Trophoblast cell (in vitro differentiated cells and primary cell): ENCODE measurements around the gene SENP6.
"Not testable (repeated sequence)": the region's sequence is repeated elsewhere in the genome, so short reads cannot be mapped to it uniquely, and the experiment has no call there.

Experiments
- DNase-seq, 2 donors: peaks; one replicate each; pipeline ENCODE4 v3.0.0-alpha.2; 2016
- H2AFZ ChIP-seq: 2 replicates; pipeline ENCODE4 v1.6.1; 2013; ENCODE audit warnings: low read length, moderate library complexity, mild to moderate bottlenecking; ENCODE audit not compliant: insufficient read depth, poor library complexity
- H2AK5ac ChIP-seq: 2 replicates; pipeline ENCODE4 v1.6.1; 2013; ENCODE audit warnings: mild to moderate bottlenecking, low read length
- H2BK120ac ChIP-seq: 2 replicates; pipeline ENCODE4 v1.6.1; 2013; ENCODE audit warnings: low read length, mild to moderate bottlenecking, moderate library complexity; ENCODE audit not compliant: insufficient read depth, poor library complexity
- H2BK12ac ChIP-seq: 2 replicates; pipeline ENCODE4 v1.6.1; 2013; ENCODE audit warnings: mild to moderate bottlenecking, low read length, moderate library complexity
- H2BK5ac ChIP-seq: 2 replicates; pipeline ENCODE4 v1.6.1; 2013; ENCODE audit warnings: low read length, low read depth, moderate library complexity, mild to moderate bottlenecking; ENCODE audit not compliant: poor library complexity
- H3K14ac ChIP-seq: 2 replicates; pipeline ENCODE4 v1.6.1; 2013; ENCODE audit warnings: mild to moderate bottlenecking, low read length
- H3K18ac ChIP-seq: 2 replicates; pipeline ENCODE4 v1.6.1; 2013; ENCODE audit warnings: mild to moderate bottlenecking, low read length
- H3K23ac ChIP-seq: 2 replicates; pipeline ENCODE4 v1.6.1; 2013; ENCODE audit warnings: low read length
- H3K27ac ChIP-seq: 2 replicates; pipeline ENCODE4 v1.5.1; 2013; ENCODE audit warnings: low read depth, mild to moderate bottlenecking, inconsistent platforms, low read length, moderate library complexity
- H3K27me3 ChIP-seq: 2 replicates; pipeline ENCODE4 v1.6.1; 2013; ENCODE audit warnings: inconsistent platforms, mild to moderate bottlenecking, low read length, moderate library complexity; ENCODE audit not compliant: insufficient read depth
- H3K36me3 ChIP-seq, 2 experiments: 1 replicate in 1 of 2; 2 replicates in 1 of 2; pipeline ENCODE4 v1.6.1; 2013; ENCODE audit warnings: low read length in 2 of 2, mild to moderate bottlenecking in 2 of 2, moderate library complexity in 1 of 2; ENCODE audit not compliant: insufficient read depth in 2 of 2, control insufficient read depth in 1 of 2
- H3K4ac ChIP-seq: 2 replicates; pipeline ENCODE4 v1.6.1; 2013; ENCODE audit warnings: low read depth, mild to moderate bottlenecking, low read length, moderate library complexity
- H3K4me1 ChIP-seq, 2 experiments: 1 replicate in 1 of 2; 2 replicates in 1 of 2; pipeline ENCODE4 v1.6.1; 2013; ENCODE audit warnings: low read length in 2 of 2, mild to moderate bottlenecking in 2 of 2, moderate library complexity in 1 of 2; ENCODE audit not compliant: insufficient read depth in 2 of 2, control insufficient read depth in 1 of 2
- H3K4me2 ChIP-seq: 2 replicates; pipeline ENCODE4 v1.6.1; 2013; ENCODE audit warnings: inconsistent platforms, mild to moderate bottlenecking, low read length, moderate library complexity
- H3K4me3 ChIP-seq: 2 replicates; pipeline ENCODE4 v1.5.1; 2013; ENCODE audit warnings: mild to moderate bottlenecking, low read depth, low read length, inconsistent platforms
- H3K79me1 ChIP-seq: one replicate; pipeline ENCODE4 v1.6.1; 2013; ENCODE audit warnings: low read length
- H3K79me2 ChIP-seq: 2 replicates; pipeline ENCODE4 v1.6.1; 2013; ENCODE audit warnings: low read length, mild to moderate bottlenecking; ENCODE audit not compliant: control insufficient read depth, insufficient read depth, poor library complexity
- H3K9ac ChIP-seq: 2 replicates; pipeline ENCODE4 v1.6.1; 2013; ENCODE audit warnings: mild to moderate bottlenecking, low read length
- H3K9me3 ChIP-seq: 2 replicates; pipeline ENCODE4 v1.6.1; 2013; ENCODE audit warnings: low read depth, mild to moderate bottlenecking, control low read depth, inconsistent platforms, low read length; ENCODE audit not compliant: insufficient read depth
- H4K12ac ChIP-seq: 2 replicates; pipeline ENCODE4 v1.6.1; 2013; ENCODE audit warnings: low read depth, mild to moderate bottlenecking, low read length, moderate library complexity
- H4K8ac ChIP-seq: 2 replicates; pipeline ENCODE4 v1.6.1; 2013; ENCODE audit warnings: low read depth, mild to moderate bottlenecking, low read length, moderate library complexity
- H4K91ac ChIP-seq: one replicate; pipeline ENCODE4 v1.6.1; 2013; ENCODE audit warnings: low read depth, mild to moderate bottlenecking, low read length, moderate library complexity
- WGBS: extraction: QIAGEN DNeasy Blood & Tissue Kit; methylation state at CpG from one replicate; pipeline ENCODE4 v1.1.7; 2013; ENCODE audit warnings: missing lambda C conversion rate; ENCODE audit not compliant: insufficient read length, insufficient coverage; ENCODE audit errors: extremely low coverage; 5-methylcytosine and 5-hydroxymethylcytosine counted together

The SENP6 gene

GRCh38 chr6:75693534-75693933, 91.9 kb downstream of the SENP6 start:
- H3K14ac ChIP-seq = no peak overlapping the region
- H3K27me3 ChIP-seq = no peaks in the 10 kb centered on the region
- H3K9me3 ChIP-seq = no peaks in the 10 kb centered on the region
- no peak overlapping the region for H4K8ac ChIP-seq
- no peak overlapping the region for H3K4me3 ChIP-seq
- no peak overlapping the region for H2AFZ ChIP-seq
- H3K27ac ChIP-seq = no peak overlapping the region
- no peak overlapping the region for H2BK5ac ChIP-seq
- H2AK5ac ChIP-seq = no peak overlapping the region
- no peak overlapping the region for H4K91ac ChIP-seq
- H3K79me1 ChIP-seq = no peaks in the 10 kb centered on the region
- H2BK12ac ChIP-seq = no peak overlapping the region
- no peak overlapping the region for H3K18ac ChIP-seq
- H3K36me3 ChIP-seq = peaks cover 22 to 24% of the 10 kb centered on the region in 2 experiments
- H3K4me2 ChIP-seq = no peak overlapping the region
- no peak overlapping the region for H3K23ac ChIP-seq
- no peak overlapping the region for H4K12ac ChIP-seq
- peak; percentile 66 to 86 for DNase-seq
- H3K79me2 ChIP-seq = no peaks in the 10 kb centered on the region
- no peak overlapping the region for H2BK120ac ChIP-seq
- no peak overlapping the region for H3K4ac ChIP-seq
- no peaks in the 10 kb centered on the region for H3K4me1 ChIP-seq
- WGBS = no CpG with 5 or more reads among the region's 1 CpG
- H3K9ac ChIP-seq = no peak overlapping the region

GRCh38 chr6:75694406-75694805, 92.7 kb downstream of the SENP6 start:
- Histone ChIP-seq H2BK12ac (no peak overlapping the region), H2BK120ac (no peak overlapping the region), H4K12ac (no peak overlapping the region), H3K79me2 (no peaks in the 10 kb centered on the region), H3K27ac (no peak overlapping the region), H3K27me3 (no peaks in the 10 kb centered on the region), H4K8ac (no peak overlapping the region), H4K91ac (no peak overlapping the region), H3K4ac (no peak overlapping the region), H3K14ac (no peak overlapping the region), H3K79me1 (no peaks in the 10 kb centered on the region), H2AFZ (no peak overlapping the region), H3K4me3 (no peak overlapping the region), H3K23ac (no peak overlapping the region), H3K9ac (no peak overlapping the region), H2BK5ac (no peak overlapping the region), H2AK5ac (no peak overlapping the region), H3K4me2 (no peak overlapping the region), H3K18ac (no peak overlapping the region), H3K4me1 (no peaks in the 10 kb centered on the region), H3K36me3 (peaks cover 18 to 25% of the 10 kb centered on the region in 2 experiments), H3K9me3 (no peaks in the 10 kb centered on the region)
- DNase-seq = no peak

- not testable (repeated sequence) for H4K8ac ChIP-seq, H3K4me2 ChIP-seq, DNase-seq, H3K9me3 ChIP-seq, H2AFZ ChIP-seq, H3K18ac ChIP-seq, H3K27ac ChIP-seq, H4K91ac ChIP-seq, H2BK120ac ChIP-seq, H3K9ac ChIP-seq, H3K79me2 ChIP-seq, H3K4ac ChIP-seq, H2BK5ac ChIP-seq, H3K4me3 ChIP-seq, H4K12ac ChIP-seq, H3K14ac ChIP-seq, H2AK5ac ChIP-seq, H3K79me1 ChIP-seq, H2BK12ac ChIP-seq, H3K4me1 ChIP-seq, H3K27me3 ChIP-seq, H3K23ac ChIP-seq
- peaks cover 18 to 30% of the 10 kb centered on the region in 2 experiments for H3K36me3 ChIP-seq
- no CpG with 5 or more reads among the region's 4 CpGs for WGBS
Observed at GRCh38 chr6:75708334-75708733, 106.7 kb downstream of the SENP6 start.

GRCh38 chr6:75711173-75711572, 109.5 kb downstream of the SENP6 start:
- no peak overlapping the region for H2BK120ac ChIP-seq
- no peak overlapping the region for H3K4me2 ChIP-seq
- no peak for DNase-seq
- no peaks in the 10 kb centered on the region for H3K27me3 ChIP-seq
- H3K14ac ChIP-seq = no peak overlapping the region
- H4K8ac ChIP-seq = no peak overlapping the region
- H4K91ac ChIP-seq = no peak overlapping the region
- H2BK5ac ChIP-seq = no peak overlapping the region
- no CpG with 5 or more reads among the region's 2 CpGs for WGBS
- no peak overlapping the region for H3K23ac ChIP-seq
- no peak overlapping the region for H2AK5ac ChIP-seq
- H2BK12ac ChIP-seq = no peak overlapping the region
- H3K36me3 ChIP-seq = peaks cover 11 to 20% of the 10 kb centered on the region in 2 experiments
- no peaks in the 10 kb centered on the region for H3K79me1 ChIP-seq
- no peak overlapping the region for H3K4ac ChIP-seq
- H3K9ac ChIP-seq = no peak overlapping the region
- no peak overlapping the region for H3K4me3 ChIP-seq
- H4K12ac ChIP-seq = no peak overlapping the region
- H3K4me1 ChIP-seq = no peaks in the 10 kb centered on the region
- H3K9me3 ChIP-seq = no peaks in the 10 kb centered on the region
- H3K79me2 ChIP-seq = no peaks in the 10 kb centered on the region
- no peak overlapping the region for H3K27ac ChIP-seq
- H3K18ac ChIP-seq = no peak overlapping the region
- H2AFZ ChIP-seq = no peak overlapping the region
